Right lobe of liver (tissue), 6 donors: ENCODE results near the gene FOXRED1. TPM values are rescaled to one million over a fixed set of nuclear protein-coding genes. Genes with fewer than 3 reads are reported as not detected.

Experiments
- ATAC-seq, 4 donors: fragments of 200-7000 bp; cut with Tn5 transposase; one replicate each; pipeline ENCODE4 v1.9.1; 2020; ENCODE audit warnings: mild to moderate bottlenecking in 4 of 4, moderate library complexity in 4 of 4
- DNase-seq, 3 donors: peaks; one replicate each; pipeline ENCODE4 v3.0.0-alpha.2; 2020
- H3K27ac ChIP-seq, 3 donors: fragments of 200-600 bp; one replicate each; pipeline ENCODE4 v1.8.0; 2022
- H3K27me3 ChIP-seq, 2 donors: fragments of 200-600 bp; one replicate each; pipeline ENCODE4 v1.8.0; 2022
- H3K36me3 ChIP-seq, 4 donors: fragments of 200-600 bp; sonication (generic) in 1 of 4; one replicate each; pipeline versions ENCODE4 v1.5.1 to v1.8.0; 2017 to 2022; ENCODE audit warnings: control low read depth in 1 of 4
- H3K4me1 ChIP-seq, 4 donors: fragments of 200-600 bp; sonication (generic) in 1 of 4; one replicate each; pipeline versions ENCODE4 v1.5.1 to v1.8.0; 2017 to 2022; ENCODE audit warnings: control low read depth in 1 of 4
- H3K4me3 ChIP-seq, 3 donors: fragments of 200-600 bp; one replicate each; pipeline ENCODE4 v1.8.0; 2022
- H3K9me3 ChIP-seq, 4 donors: fragments of 200-600 bp; sonication (generic) in 1 of 4; one replicate each; pipeline versions ENCODE4 v1.5.1 to v1.8.0; 2017 to 2022; ENCODE audit warnings: control low read depth in 1 of 4
- POLR2A ChIP-seq: fragments of 450-650 bp; IDR thresholded peaks from one replicate; pipeline ENCODE4 v1.6.1; 2017; ENCODE audit warnings: antibody characterized with exemption, mild to moderate bottlenecking
- WGBS: methylation state at CpG from one replicate; pipeline ENCODE4 v1.1.6; 2018; ENCODE audit warnings: low coverage, low lambda C conversion rate; ENCODE audit not compliant: insufficient coverage; ENCODE audit errors: missing lambda C conversion rate; 5-methylcytosine and 5-hydroxymethylcytosine counted together
- intact Hi-C, 2 donors: fragments of 100-400 bp; cut with DNase I; formaldehyde crosslinking; loops; one replicate each; pipeline versions ENCODE4 v1.11.2 to v1.14.1; 2022
- total RNA-seq, 6 experiments: library from RNA; depleted of rRNA in 2 of 6; stranded (reverse); fragments of >200 nt in 2 of 6; fragmentation: NEBNext Ultra II Directional in 3 of 6; extraction: Animal tissue kit (Norgen Biotek cat#: 25700) in 3 of 6; gene quantifications; one replicate each; pipeline versions ENCODE4 v1.1.0 to v1.2.4, GENCODE V29; 2016 to 2023
- TF ChIP-seq, protein P1 (sequence below), 4 donors: fragments of 200-600 bp in 3 of 4; fragments of 450-650 bp in 1 of 4; IDR thresholded peaks; one replicate each; pipeline versions ENCODE4 v1.5.1 to v1.8.0; 2016 to 2022; ENCODE audit warnings: antibody characterized with exemption in 4 of 4, mild to moderate bottlenecking in 2 of 4
- donor health status: DM: no; HTN: yes; CAD: no.
- donor health status: DM: no; HTN: no; CAD: no.
- donor health status: DM: no; HTN: no; CAD: no.
- donor health status: DM: no; HTN: yes; CAD: no.
- donor health status: DM: no; HTN: yes; CAD: no.

The FOXRED1 gene
- total RNA-seq, 6 experiments from 2014 or later, result 18.6 to 50.2 (median 39.8) TPM

DNA sequence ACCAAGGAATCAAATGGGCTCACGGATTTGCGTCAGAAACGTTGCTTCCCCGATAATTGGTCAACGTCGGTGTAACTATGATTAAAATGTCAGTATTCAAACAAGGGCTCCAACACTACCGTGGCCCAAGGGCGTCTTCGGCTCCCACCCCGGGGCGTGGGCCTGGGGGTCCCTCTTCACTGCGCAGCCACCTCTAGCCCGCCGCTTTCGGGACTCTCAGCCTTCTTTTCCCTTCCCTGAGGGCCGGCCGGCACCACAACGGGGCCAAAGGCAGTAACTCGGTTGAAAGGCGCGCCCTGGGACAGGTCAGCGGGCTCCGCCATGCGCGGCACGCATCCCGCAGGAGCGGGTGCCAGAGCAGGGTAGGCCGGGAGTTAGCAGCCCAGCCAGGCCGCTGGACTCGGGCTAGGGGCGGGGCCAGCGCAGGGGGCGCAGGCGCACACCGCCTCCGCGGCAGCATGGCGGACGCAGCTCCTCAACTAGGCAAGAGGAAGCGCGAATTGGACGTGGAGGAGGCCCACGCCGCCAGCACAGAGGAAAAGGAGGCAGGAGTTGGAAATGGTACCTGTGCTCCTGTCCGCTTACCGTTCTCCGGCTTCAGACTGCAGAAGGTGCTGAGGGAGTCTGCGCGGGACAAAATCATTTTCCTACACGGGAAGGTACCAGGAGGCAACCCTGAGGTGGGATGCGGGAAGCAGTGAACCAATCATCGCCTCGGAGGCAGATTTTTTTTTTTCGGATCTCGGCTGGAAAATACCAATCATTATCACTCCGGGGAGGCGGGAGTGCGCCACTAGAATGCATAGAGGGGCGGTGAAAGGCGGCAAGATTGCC lies 34.9 kb downstream of the FOXRED1 start, which contains the start of gene DCPS:
Gene DCPS (plus strand): TSS at position 438 of the 834 bp plus-strand sequence. CDS start 21 bp downstream, at position 459.
- H3K4me1 ChIP-seq, result peaks cover 0 to 12% (median 4%) of the 10 kb centered on the region in 4 donors
- H3K27ac ChIP-seq, result peak within 1 kb of the TSS; percentile 71 to 77 (median 71)
- no peaks in the 10 kb centered on the region for H3K36me3 ChIP-seq
- no peaks in the 10 kb centered on the region for H3K9me3 ChIP-seq
- H3K4me3 ChIP-seq, result peak within 1 kb of the TSS; percentile 57 to 80 (median 69)
- intact Hi-C loops, result no loop called here
- TF ChIP-seq, protein P1, sequence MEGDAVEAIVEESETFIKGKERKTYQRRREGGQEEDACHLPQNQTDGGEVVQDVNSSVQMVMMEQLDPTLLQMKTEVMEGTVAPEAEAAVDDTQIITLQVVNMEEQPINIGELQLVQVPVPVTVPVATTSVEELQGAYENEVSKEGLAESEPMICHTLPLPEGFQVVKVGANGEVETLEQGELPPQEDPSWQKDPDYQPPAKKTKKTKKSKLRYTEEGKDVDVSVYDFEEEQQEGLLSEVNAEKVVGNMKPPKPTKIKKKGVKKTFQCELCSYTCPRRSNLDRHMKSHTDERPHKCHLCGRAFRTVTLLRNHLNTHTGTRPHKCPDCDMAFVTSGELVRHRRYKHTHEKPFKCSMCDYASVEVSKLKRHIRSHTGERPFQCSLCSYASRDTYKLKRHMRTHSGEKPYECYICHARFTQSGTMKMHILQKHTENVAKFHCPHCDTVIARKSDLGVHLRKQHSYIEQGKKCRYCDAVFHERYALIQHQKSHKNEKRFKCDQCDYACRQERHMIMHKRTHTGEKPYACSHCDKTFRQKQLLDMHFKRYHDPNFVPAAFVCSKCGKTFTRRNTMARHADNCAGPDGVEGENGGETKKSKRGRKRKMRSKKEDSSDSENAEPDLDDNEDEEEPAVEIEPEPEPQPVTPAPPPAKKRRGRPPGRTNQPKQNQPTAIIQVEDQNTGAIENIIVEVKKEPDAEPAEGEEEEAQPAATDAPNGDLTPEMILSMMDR (IDR thresholded peaks at IDR 0.05), result no peak
- TF ChIP-seq POLR2A, result peak; percentile 76
- 2% methylated on average over 32 of the region's 61 CpGs for whole genome bisulfite sequencing
- DNase-seq (peak; percentile 93 to 95 (median 94)), ATAC-seq (peak; percentile 99 to 100 (median 100))
- no peaks in the 10 kb centered on the region for H3K27me3 ChIP-seq

DNA sequence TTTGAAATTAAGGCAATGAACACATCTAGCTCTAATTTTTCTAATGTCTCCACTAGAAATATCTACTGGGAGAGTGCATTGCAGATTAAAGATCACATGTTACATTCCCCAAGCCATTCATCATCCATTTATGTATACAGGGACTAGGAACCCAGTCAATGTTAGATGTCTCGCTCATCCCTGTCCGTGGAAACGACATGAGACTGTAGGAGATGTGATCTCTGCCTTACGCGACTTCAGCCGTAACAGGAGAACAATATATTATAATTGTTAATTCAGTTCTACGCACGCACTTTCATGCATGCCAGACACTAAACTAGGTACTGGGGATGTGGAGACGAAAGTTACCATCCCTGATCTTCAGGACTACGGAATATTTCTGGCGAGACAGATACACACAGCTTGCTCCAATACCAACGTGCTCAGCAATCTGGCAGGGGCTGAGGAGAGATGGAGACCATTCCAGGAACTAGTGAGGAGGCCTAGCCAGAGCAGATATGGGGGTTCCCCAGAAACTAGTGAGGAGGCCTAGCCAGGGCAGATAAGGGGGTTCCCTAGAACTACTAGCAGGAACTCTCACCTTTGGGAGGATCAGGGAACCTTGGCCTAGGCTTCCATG lies 35.6 kb downstream of the FOXRED1 start:
- no peak for DNase-seq
- no peaks in the 10 kb centered on the region for H3K36me3 ChIP-seq
- H3K27ac ChIP-seq, result peak overlapping the region in 2 of 3 donors; percentile 71 to 77
- WGBS, result 40% methylated on average over 11 of the region's 12 CpGs
- H3K27me3 ChIP-seq, result no peaks in the 10 kb centered on the region
- TF ChIP-seq, protein P1 (IDR thresholded peaks at IDR 0.05), result no peak
- TF ChIP-seq POLR2A, result no peak
- intact Hi-C loops, result no loop called here
- no peaks in the 10 kb centered on the region for H3K9me3 ChIP-seq
- peaks cover 0 to 12% (median 4%) of the 10 kb centered on the region in 4 donors for H3K4me1 ChIP-seq
- H3K4me3 ChIP-seq, result peak overlapping the region; percentile 57 to 80 (median 69)
- ATAC-seq, result peak in 1 of 4 donors; percentile 3

GRCh38 chr11:126305699-126306098 lies 36.7 kb downstream of the FOXRED1 start:
- intact Hi-C loops, result no loop called here

DNA sequence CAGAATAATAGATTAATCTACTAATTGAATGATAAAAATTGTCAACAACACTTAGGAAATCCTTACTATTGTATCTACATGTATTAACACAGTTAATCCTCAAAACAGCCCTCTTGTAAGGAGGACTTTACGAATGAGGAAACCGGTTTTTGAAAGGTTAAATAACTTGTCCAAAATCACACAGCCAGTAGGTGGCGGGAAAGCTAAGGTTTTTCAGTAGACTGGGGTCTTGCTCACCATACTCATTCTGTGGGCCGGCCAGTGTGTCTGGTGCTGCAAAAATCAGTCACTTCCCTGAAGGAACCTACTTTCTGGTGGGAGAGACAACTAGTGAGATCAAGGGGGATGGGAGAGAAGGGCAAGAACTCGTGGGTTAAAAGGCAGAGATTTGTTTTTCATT lies 38.8 kb downstream of the FOXRED1 start:
- Histone ChIP-seq H3K9me3 (no peaks in the 10 kb centered on the region), H3K27me3 (no peaks in the 10 kb centered on the region), H3K27ac (no peak overlapping the region), H3K36me3 (no peaks in the 10 kb centered on the region), H3K4me3 (no peak overlapping the region), H3K4me1 (peaks cover 0 to 15% (median 4%) of the 10 kb centered on the region in 4 donors)
- ATAC-seq, result no peak
- 37% methylated on average over 5 of the region's 5 CpGs for WGBS
- peak in 1 of 3 donors; percentile 16 for DNase-seq
- intact Hi-C loops, result no loop called here
- TF ChIP-seq POLR2A, result no peak
- TF ChIP-seq, protein P1 (IDR thresholded peaks at IDR 0.05), result peak in 2 of 4 donors; percentile 22 to 23

More at GRCh38 chr11:126305699-126306098, 36.7 kb downstream of the FOXRED1 start:
- Histone ChIP-seq H3K9me3 (no peaks in the 10 kb centered on the region), H3K27ac (no peak overlapping the region), H3K36me3 (no peaks in the 10 kb centered on the region), H3K4me3 (no peak overlapping the region), H3K27me3 (no peaks in the 10 kb centered on the region), H3K4me1 (peaks cover 0 to 14% (median 4%) of the 10 kb centered on the region in 4 donors)
- 78% methylated on average over 3 of the region's 4 CpGs for WGBS
- DNase-seq (no peak), ATAC-seq (no peak)
- no peak for TF ChIP-seq POLR2A
- TF ChIP-seq, protein P1 (IDR thresholded peaks at IDR 0.05), result no peak
